Activated naive CD4-positive, alpha-beta T cell treated with anti-CD3 and anti-CD28 coated beads, Interleukin-2, amount 50 U/mL, for 24 hours (primary cell): ENCODE measurements around the gene ST3GAL3.
A peak's percentile ranks its signal among the peaks of the same experiment; 100 is the strongest.

ENCODE experiments used
- H3K27ac Mint-ChIP-seq: one replicate; pipeline ENCODE4 v1.8.0; 2021; ENCODE audit warnings: mild to moderate bottlenecking, mixed read lengths
- H3K27me3 Mint-ChIP-seq: one replicate; pipeline ENCODE4 v1.8.0; 2021; ENCODE audit warnings: mixed read lengths
- H3K36me3 Mint-ChIP-seq: one replicate; pipeline ENCODE4 v1.8.0; 2021; ENCODE audit warnings: mixed read lengths
- H3K4me1 Mint-ChIP-seq: one replicate; pipeline ENCODE4 v1.8.0; 2021; ENCODE audit warnings: mixed read lengths
- H3K4me3 Mint-ChIP-seq: one replicate; pipeline ENCODE4 v1.8.0; 2021; ENCODE audit warnings: mild to moderate bottlenecking, mixed read lengths
- H3K9me3 Mint-ChIP-seq: one replicate; pipeline ENCODE4 v1.8.0; 2021; ENCODE audit warnings: mixed read lengths

ST3GAL3 gene

GRCh38 chr1:43925846-43926245 is 218.5 kb downstream of the ST3GAL3 start:
- Mint-ChIP-seq H3K36me3 (peaks cover 9% of the 10 kb centered on the region), H3K27ac (no peak overlapping the region), H3K4me3 (no peak overlapping the region), H3K9me3 (no peaks in the 10 kb centered on the region), H3K27me3 (no peaks in the 10 kb centered on the region), H3K4me1 (peaks cover 4% of the 10 kb centered on the region)

GRCh38 chr1:43930168-43930948 is 223.0 kb downstream of the ST3GAL3 start:
- Mint-ChIP-seq H3K4me3 (no peak overlapping the region), H3K4me1 (peaks cover 12% of the 10 kb centered on the region), H3K9me3 (no peaks in the 10 kb centered on the region), H3K36me3 (peaks cover 9% of the 10 kb centered on the region), H3K27ac (no peak overlapping the region), H3K27me3 (peaks cover 21% of the 10 kb centered on the region)

GRCh38 chr1:43930949-43931275 is 223.6 kb downstream of the ST3GAL3 start:
- Mint-ChIP-seq H3K27ac (no peak overlapping the region), H3K4me3 (no peak overlapping the region), H3K36me3 (peaks cover 3% of the 10 kb centered on the region), H3K27me3 (peaks cover 24% of the 10 kb centered on the region), H3K4me1 (peaks cover 12% of the 10 kb centered on the region), H3K9me3 (no peaks in the 10 kb centered on the region)

- Mint-ChIP-seq H3K4me1 (peaks cover 12% of the 10 kb centered on the region), H3K9me3 (no peaks in the 10 kb centered on the region), H3K4me3 (no peak overlapping the region), H3K27ac (no peak overlapping the region), H3K27me3 (peaks cover 26% of the 10 kb centered on the region), H3K36me3 (no peaks in the 10 kb centered on the region)
Measured at GRCh38 chr1:43931711-43932660, 224.7 kb downstream of the ST3GAL3 start.

- H3K4me1 Mint-ChIP-seq = peaks cover 12% of the 10 kb centered on the region
- H3K4me3 Mint-ChIP-seq = no peak overlapping the region
- H3K27me3 Mint-ChIP-seq = peaks cover 26% of the 10 kb centered on the region
- H3K9me3 Mint-ChIP-seq = no peaks in the 10 kb centered on the region
- H3K36me3 Mint-ChIP-seq = no peaks in the 10 kb centered on the region
- no peak overlapping the region for H3K27ac Mint-ChIP-seq
Measured at GRCh38 chr1:43932786-43933385, 225.6 kb downstream of the ST3GAL3 start.

- H3K4me3 Mint-ChIP-seq = peak within 1 kb of the TSS; percentile 52
- no peaks in the 10 kb centered on the region for H3K9me3 Mint-ChIP-seq
- peaks cover 26% of the 10 kb centered on the region for H3K27me3 Mint-ChIP-seq
- peaks cover 2% of the 10 kb centered on the region for H3K36me3 Mint-ChIP-seq
- H3K27ac Mint-ChIP-seq = no peak within 1 kb of the TSS
- peaks cover 12% of the 10 kb centered on the region for H3K4me1 Mint-ChIP-seq
Measured at GRCh38 chr1:43933386-43934100, 226.2 kb downstream of the ST3GAL3 start, which contains the start of gene ARTN. ARTN (plus strand) TSS chr1:43933801; CDS start chr1:43935657, 1,856 bp downstream.

- Mint-ChIP-seq H3K4me3 (peak overlapping the region; percentile 52), H3K27me3 (peaks cover 26% of the 10 kb centered on the region), H3K4me1 (peaks cover 12% of the 10 kb centered on the region), H3K27ac (no peak overlapping the region), H3K9me3 (no peaks in the 10 kb centered on the region), H3K36me3 (peaks cover 2% of the 10 kb centered on the region)
Measured at GRCh38 chr1:43934101-43934985, 227.0 kb downstream of the ST3GAL3 start.

- H3K4me1 Mint-ChIP-seq = peaks cover 12% of the 10 kb centered on the region
- no peak overlapping the region for H3K4me3 Mint-ChIP-seq
- no peak overlapping the region for H3K27ac Mint-ChIP-seq
- H3K36me3 Mint-ChIP-seq = peaks cover 5% of the 10 kb centered on the region
- H3K9me3 Mint-ChIP-seq = no peaks in the 10 kb centered on the region
- H3K27me3 Mint-ChIP-seq = peaks cover 26% of the 10 kb centered on the region
Measured at GRCh38 chr1:43934986-43935324, 227.6 kb downstream of the ST3GAL3 start.

- H3K9me3 Mint-ChIP-seq = no peaks in the 10 kb centered on the region
- peaks cover 26% of the 10 kb centered on the region for H3K27me3 Mint-ChIP-seq
- no peak overlapping the region for H3K4me3 Mint-ChIP-seq
- H3K36me3 Mint-ChIP-seq = peaks cover 5% of the 10 kb centered on the region
- H3K27ac Mint-ChIP-seq = no peak overlapping the region
- H3K4me1 Mint-ChIP-seq = peaks cover 12% of the 10 kb centered on the region
Measured at GRCh38 chr1:43935711-43936427, 228.5 kb downstream of the ST3GAL3 start.

- Mint-ChIP-seq H3K4me3 (peak overlapping the region; percentile 68), H3K9me3 (no peaks in the 10 kb centered on the region), H3K36me3 (peaks cover 5% of the 10 kb centered on the region), H3K27ac (no peak overlapping the region), H3K27me3 (peaks cover 26% of the 10 kb centered on the region), H3K4me1 (peaks cover 12% of the 10 kb centered on the region)
Measured at GRCh38 chr1:43936431-43937151, 229.3 kb downstream of the ST3GAL3 start.

- peaks cover 5% of the 10 kb centered on the region for H3K36me3 Mint-ChIP-seq
- H3K27me3 Mint-ChIP-seq = peaks cover 25% of the 10 kb centered on the region
- no peaks in the 10 kb centered on the region for H3K9me3 Mint-ChIP-seq
- peaks cover 12% of the 10 kb centered on the region for H3K4me1 Mint-ChIP-seq
- H3K27ac Mint-ChIP-seq = no peak overlapping the region
- no peak overlapping the region for H3K4me3 Mint-ChIP-seq
Measured at GRCh38 chr1:43937179-43937865, 230.0 kb downstream of the ST3GAL3 start.

- Mint-ChIP-seq H3K36me3 (peaks cover 11% of the 10 kb centered on the region), H3K9me3 (no peaks in the 10 kb centered on the region), H3K27ac (no peak overlapping the region), H3K4me3 (no peak overlapping the region), H3K27me3 (peaks cover 15% of the 10 kb centered on the region), H3K4me1 (peaks cover 17% of the 10 kb centered on the region)
Measured at GRCh38 chr1:43938383-43938782, 231.0 kb downstream of the ST3GAL3 start.
